GM21528 (cell line): Measurements from ENCODE around the gene KLK4.

ENCODE experiments used
- ATAC-seq: cut with Tn5 transposase; IDR thresholded peaks from one replicate; pipeline ENCODE4 v1.9.1; 2021; ENCODE audit warnings: mild to moderate bottlenecking, moderate library complexity; ENCODE audit not compliant: unreplicated experiment, low FRiP score

Gene KLK4

DNA sequence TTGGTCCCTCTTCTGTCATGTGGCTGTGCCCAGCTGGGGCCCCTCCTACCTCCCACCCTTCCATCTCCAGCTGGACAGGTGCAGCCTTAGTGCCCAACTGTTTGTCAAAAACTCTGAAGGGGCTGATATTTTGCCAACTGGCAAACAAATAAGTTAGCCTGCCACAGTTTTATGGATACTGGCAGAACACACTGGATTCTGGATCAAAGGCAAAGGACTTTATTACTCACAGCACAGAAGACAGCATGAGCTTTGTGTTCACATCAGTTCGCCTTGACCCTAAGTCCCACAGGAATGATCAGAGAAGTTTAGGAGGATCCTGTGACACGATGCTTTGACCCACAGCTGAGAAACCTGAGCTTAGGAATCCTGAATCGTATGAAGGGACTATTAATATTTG is 21.6 kb downstream of the KLK4 start:
- ATAC-seq: no peak

DNA sequence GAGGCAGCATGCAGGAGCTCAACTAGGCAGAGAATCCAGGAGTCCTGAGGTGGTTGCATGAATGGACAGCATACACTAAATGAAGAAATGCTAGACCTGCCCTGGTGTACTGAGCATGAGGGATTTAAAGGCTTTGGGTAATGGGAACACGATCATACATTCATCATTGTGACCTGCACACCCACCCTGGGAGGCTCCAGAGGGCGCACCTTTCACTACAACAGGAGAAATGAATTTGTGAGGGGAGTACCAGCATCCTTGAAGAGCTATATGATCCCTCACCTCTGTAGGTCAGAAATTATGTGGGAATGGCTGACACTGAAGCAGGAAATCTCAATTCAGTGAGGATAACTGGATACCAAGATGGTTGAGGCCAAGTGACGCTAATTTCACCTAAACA is 29.0 kb downstream of the KLK4 start:
- no peak for ATAC-seq

DNA sequence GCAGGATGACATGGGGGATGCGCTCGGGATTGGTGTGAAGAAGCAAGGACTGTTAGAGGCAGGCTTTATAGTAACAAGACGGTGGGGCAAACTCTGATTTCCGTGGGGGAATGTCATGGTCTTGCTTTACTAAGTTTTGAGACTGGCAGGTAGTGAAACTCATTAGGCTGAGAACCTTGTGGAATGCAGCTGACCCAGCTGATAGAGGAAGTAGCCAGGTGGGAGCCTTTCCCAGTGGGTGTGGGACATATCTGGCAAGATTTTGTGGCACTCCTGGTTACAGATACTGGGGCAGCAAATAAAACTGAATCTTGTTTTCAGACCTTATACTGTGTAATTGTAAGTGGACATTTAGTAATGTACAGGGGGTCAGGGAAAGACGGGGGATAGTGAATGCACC is 31.0 kb downstream of the KLK4 start:
- ATAC-seq: no peak

DNA sequence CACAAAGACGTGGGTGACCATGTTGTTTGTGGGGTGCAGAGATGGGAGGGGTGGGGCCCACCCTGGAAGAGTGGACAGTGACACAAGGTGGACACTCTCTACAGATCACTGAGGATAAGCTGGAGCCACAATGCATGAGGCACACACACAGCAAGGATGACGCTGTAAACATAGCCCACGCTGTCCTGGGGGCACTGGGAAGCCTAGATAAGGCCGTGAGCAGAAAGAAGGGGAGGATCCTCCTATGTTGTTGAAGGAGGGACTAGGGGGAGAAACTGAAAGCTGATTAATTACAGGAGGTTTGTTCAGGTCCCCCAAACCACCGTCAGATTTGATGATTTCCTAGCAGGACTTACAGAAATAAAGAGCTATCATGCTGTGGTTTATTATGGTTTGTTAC is 32.3 kb downstream of the KLK4 start:
- ATAC-seq: no peak

DNA sequence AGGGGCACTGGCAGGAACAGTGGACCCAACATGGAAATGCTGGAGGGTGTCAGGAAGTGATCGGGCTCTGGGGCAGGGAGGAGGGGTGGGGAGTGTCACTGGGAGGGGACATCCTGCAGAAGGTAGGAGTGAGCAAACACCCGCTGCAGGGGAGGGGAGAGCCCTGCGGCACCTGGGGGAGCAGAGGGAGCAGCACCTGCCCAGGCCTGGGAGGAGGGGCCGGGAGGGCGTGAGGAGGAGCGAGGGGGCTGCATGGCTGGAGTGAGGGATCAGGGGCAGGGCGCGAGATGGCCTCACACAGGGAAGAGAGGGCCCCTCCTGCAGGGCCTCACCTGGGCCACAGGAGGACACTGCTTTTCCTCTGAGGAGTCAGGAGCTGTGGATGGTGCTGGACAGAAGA is 33.9 kb downstream of the KLK4 start:
- no peak for ATAC-seq

DNA sequence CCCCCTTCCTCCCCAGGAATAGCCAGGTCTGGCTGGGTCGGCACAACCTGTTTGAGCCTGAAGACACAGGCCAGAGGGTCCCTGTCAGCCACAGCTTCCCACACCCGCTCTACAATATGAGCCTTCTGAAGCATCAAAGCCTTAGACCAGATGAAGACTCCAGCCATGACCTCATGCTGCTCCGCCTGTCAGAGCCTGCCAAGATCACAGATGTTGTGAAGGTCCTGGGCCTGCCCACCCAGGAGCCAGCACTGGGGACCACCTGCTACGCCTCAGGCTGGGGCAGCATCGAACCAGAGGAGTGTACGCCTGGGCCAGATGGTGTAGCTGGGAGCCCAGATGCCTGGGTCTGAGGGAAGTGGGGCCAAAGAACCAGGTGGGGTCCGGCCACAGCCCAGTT is 34.7 kb downstream of the KLK4 start:
- ATAC-seq: no peak

DNA sequence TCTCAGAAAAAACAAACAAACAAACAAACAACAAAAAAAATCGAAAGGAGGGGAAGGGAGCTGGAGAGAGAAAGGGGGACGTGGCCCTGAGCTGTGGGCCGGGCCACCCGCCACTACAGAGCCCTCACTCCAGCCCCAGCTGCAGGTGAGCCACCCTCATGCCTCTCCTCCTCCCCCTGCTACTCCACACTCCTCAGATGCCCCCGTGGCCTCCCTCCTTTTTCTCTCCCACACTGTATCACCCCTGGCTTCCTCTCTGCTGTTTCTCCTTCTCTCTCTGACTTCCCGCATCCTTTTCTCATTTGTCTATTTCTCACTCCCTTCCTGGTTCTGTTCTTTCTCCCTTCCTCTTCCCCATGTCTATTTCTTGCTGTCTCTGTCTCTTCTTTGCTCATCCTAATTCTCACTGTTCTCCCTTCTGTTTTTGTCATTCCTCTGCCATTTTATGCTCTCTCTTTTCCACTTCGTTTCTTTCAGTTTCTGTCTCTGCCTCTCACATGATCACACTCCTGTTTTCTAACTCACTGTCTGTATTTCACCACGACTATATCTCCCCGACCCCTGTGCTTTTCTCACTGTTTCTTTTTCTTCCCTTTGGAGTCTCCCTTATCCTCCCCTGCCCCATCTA is 35.3 kb downstream of the KLK4 start:
- ATAC-seq: no peak

DNA sequence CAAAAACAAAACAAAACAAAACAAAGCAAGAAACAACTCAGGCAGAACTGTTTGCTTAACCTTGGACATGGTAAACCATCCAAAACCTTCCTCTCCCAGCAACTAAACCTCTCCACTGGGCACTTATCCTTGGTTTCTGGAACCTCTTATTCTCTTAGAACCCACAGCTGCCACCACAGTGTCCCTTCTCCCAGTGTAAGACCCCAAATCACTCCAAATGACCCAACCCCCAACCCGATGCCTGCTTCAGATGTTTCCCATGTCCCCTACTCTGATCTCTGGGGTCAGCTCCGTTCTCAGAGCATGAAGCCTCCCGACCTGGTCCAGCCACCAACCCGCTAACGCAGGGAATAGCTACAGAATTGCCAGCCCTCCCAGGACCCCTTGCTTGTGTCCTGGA is 37.0 kb downstream of the KLK4 start:
- no peak for ATAC-seq

DNA sequence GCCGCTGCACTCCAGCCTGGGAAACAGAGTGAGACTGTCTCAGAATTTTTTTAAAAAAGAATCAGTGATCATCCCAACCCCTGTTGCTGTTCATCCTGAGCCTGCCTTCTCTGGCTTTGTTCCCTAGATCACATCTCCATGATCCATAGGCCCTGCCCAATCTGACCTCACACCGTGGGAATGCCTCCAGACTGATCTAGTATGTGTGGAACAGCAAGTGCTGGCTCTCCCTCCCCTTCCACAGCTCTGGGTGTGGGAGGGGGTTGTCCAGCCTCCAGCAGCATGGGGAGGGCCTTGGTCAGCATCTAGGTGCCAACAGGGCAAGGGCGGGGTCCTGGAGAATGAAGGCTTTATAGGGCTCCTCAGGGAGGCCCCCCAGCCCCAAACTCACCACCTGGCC is 38.1 kb downstream of the KLK4 start, which contains the start of gene KLK2:
Gene KLK2 (plus strand): TSS at position 384 of the 400 bp plus-strand sequence. CDS start 35 bp downstream, outside the sequence.
- ATAC-seq: no peak

DNA sequence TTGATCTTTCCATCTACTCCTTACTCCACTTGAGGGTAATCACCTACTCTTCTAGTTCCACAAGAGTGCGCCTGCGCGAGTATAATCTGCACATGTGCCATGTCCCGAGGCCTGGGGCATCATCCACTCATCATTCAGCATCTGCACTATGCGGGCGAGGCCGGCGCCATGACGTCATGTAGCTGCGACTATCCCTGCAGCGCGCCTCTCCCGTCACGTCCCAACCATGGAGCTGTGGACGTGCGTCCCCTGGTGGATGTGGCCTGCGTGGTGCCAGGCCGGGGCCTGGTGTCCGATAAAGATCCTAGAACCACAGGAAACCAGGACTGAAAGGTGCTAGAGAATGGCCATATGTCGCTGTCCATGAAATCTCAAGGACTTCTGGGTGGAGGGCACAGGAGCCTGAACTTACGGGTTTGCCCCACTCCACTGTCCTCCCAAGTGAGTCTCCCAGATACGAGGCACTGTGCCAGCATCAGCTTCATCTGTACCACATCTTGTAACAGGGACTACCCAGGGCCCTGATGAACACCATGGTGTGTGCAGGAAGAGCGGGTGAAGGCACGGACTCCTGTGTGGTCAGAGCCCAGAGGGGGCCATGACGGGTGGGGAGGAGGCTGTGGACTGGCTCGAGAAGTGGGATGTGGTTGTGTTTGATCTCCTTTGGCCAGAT is 40.6 kb downstream of the KLK4 start:
- ATAC-seq: no peak

DNA sequence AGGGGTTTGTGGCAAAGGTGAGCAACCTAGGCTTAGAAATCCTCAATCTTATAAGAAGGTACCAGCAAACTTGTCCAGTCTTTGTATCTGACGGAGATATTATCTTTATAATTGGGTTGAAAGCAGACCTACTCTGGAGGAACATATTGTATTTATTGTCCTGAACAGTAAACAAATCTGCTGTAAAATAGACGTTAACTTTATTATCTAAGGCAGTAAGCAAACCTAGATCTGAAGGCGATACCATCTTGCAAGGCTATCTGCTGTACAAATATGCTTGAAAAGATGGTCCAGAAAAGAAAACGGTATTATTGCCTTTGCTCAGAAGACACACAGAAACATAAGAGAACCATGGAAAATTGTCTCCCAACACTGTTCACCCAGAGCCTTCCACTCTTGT is 41.7 kb downstream of the KLK4 start:
- no peak for ATAC-seq

DNA sequence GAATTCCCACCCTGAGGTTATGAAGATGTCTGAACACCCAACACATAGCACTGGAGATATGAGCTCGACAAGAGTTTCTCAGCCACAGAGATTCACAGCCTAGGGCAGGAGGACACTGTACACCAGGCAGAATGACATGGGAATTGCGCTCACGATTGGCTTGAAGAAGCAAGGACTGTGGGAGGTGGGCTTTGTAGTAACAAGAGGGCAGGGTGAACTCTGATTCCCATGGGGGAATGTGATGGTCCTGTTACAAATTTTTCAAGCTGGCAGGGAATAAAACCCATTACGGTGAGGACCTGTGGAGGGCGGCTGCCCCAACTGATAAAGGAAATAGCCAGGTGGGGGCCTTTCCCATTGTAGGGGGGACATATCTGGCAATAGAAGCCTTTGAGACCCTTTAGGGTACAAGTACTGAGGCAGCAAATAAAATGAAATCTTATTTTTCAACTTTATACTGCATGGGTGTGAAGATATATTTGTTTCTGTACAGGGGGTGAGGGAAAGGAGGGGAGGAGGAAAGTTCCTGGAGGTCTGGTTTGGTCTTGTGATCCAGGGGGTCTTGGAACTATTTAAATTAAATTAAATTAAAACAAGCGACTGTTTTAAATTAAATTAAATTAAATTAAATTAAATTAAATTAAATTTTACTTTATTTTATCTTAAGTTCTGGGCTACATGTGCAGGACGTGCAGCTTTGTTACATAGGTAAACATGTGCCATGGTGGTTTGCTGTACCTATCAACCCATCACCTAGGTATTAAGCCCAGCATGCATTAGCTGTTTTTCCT is 49.5 kb downstream of the KLK4 start:
- no peak for ATAC-seq

DNA sequence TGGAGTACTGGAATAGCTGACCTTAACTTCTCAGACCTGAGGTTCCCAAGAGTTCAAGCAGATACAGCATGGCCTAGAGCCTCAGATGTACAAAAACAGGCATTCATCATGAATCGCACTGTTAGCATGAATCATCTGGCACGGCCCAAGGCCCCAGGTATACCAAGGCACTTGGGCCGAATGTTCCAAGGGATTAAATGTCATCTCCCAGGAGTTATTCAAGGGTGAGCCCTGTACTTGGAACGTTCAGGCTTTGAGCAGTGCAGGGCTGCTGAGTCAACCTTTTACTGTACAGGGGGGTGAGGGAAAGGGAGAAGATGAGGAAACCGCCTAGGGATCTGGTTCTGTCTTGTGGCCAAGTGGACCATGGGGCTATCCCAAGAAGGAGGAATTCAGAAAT is 50.2 kb downstream of the KLK4 start:
- ATAC-seq: no peak

DNA sequence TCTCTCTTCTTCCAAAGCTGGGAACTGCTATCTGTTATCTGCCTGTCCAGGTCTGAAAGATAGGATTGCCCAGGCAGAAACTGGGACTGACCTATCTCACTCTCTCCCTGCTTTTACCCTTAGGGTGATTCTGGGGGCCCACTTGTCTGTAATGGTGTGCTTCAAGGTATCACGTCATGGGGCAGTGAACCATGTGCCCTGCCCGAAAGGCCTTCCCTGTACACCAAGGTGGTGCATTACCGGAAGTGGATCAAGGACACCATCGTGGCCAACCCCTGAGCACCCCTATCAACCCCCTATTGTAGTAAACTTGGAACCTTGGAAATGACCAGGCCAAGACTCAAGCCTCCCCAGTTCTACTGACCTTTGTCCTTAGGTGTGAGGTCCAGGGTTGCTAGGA is 51.3 kb downstream of the KLK4 start:
- no peak for ATAC-seq

DNA sequence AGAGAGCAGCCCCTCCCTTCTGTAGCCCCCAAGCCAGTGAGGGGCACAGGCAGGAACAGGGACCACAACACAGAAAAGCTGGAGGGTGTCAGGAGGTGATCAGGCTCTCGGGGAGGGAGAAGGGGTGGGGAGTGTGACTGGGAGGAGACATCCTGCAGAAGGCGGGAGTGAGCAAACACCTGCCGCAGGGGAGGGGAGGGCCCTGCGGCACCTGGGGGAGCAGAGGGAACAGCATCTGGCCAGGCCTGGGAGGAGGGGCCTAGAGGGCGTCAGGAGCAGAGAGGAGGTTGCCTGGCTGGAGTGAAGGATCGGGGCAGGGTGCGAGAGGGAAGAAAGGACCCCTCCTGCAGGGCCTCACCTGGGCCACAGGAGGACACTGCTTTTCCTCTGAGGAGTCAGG is 52.3 kb downstream of the KLK4 start:
- no peak for ATAC-seq

DNA sequence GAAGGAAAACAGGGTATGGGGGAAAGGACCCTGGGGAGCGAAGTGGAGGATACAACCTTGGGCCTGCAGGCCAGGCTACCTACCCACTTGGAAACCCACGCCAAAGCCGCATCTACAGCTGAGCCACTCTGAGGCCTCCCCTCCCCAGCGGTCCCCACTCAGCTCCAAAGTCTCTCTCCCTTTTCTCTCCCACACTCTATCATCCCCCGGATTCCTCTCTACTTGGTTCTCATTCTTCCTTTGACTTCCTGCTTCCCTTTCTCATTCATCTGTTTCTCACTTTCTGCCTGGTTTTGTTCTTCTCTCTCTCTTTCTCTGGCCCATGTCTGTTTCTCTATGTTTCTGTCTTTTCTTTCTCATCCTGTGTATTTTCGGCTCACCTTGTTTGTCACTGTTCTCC is 53.8 kb downstream of the KLK4 start:
- ATAC-seq: no peak
